Lower lobe of right lung (tissue), 2 donors: ENCODE data around the gene SAMM50. TPM values are rescaled to one million over a fixed set of nuclear protein-coding genes. Genes with fewer than 3 reads are reported as not detected.
A peak's percentile ranks its signal among the peaks of the same experiment; 100 is the strongest.

Experiments used
- ATAC-seq, 2 donors: fragments of 200-7000 bp; cut with Tn5 transposase; one replicate each; pipeline ENCODE4 v1.9.1; 2020 to 2022; ENCODE audit warnings: mild to moderate bottlenecking in 2 of 2, moderate library complexity in 2 of 2
- DNase-seq: peaks from one replicate; pipeline ENCODE4 v3.0.0-alpha.2; 2020
- H3K27ac ChIP-seq: fragments of 200-600 bp; one replicate; pipeline ENCODE4 v1.8.0; 2022
- H3K27me3 ChIP-seq: fragments of 200-600 bp; one replicate; pipeline ENCODE4 v1.8.0; 2022; ENCODE audit warnings: low read depth
- H3K36me3 ChIP-seq: fragments of 200-600 bp; one replicate; pipeline ENCODE4 v1.8.0; 2022; ENCODE audit warnings: mild to moderate bottlenecking
- H3K4me1 ChIP-seq: fragments of 200-600 bp; one replicate; pipeline ENCODE4 v1.8.0; 2022
- H3K4me3 ChIP-seq: fragments of 200-600 bp; one replicate; pipeline ENCODE4 v1.8.0; 2022; ENCODE audit warnings: mild to moderate bottlenecking
- H3K9me3 ChIP-seq: fragments of 200-600 bp; one replicate; pipeline ENCODE4 v1.8.0; 2022
- intact Hi-C: fragments of 100-400 bp; cut with DNase I; formaldehyde crosslinking; loops from one replicate; pipeline ENCODE4 v1.11.0; 2022
- total RNA-seq: library from RNA; stranded (reverse); fragmentation: NEBNext Ultra II Directional; extraction: Animal tissue kit (Norgen Biotek cat#: 25700); gene quantifications from one replicate; pipeline ENCODE4 v1.2.1, GENCODE V29; 2021
- TF ChIP-seq, protein P1 (sequence below): fragments of 200-600 bp; IDR thresholded peaks from one replicate; pipeline ENCODE4 v1.8.0; 2022; ENCODE audit warnings: antibody characterized with exemption, mild to moderate bottlenecking
- donor health status: DM: no; HTN: yes; CAD: no; lungs with severe emphysema.

The SAMM50 gene
- total RNA-seq, 1 donor from 2014 or later, result 28.5 TPM

DNA sequence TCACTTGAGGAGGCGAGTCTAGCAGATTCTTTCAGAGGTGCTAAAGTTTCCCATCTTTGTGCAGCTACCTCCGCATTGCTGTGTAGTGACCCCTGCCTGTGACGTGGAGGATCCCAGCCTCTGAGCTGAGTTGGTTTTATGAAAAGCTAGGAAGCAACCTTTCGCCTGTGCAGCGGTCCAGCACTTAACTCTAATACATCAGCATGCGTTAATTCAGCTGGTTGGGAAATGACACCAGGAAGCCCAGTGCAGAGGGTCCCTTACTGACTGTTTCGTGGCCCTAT lies 8.9 kb upstream of the SAMM50 start:
- intact Hi-C loops, result no loop called here

DNA sequence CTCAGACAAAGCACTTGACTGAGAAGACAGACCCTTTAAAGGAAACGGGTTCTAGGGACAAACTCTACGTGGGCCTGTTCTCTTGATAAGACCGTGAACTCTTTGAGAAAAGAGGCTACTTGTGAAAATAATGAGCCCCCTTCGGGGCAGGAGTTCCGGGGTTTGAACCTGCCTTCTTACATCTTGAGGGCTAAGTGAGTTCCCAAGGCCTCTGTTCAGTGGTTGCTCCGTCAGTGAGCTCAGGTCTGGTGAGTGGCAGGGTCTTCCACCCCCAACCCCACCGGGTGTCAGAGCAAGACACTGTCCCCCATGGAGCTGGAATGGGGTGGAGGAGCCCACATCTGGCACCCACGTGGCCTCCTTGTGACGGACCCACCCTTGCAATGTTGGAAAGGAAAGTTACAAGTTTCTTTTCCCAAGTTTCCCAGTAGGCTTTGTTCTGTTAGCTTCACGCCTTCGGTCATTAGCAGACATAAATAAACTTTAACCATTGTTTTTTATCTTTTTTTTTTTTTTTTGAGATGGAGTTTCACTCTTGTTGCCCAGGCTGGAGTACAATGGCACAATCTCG lies 6.3 kb upstream of the SAMM50 start:
- TF ChIP-seq, protein P1, sequence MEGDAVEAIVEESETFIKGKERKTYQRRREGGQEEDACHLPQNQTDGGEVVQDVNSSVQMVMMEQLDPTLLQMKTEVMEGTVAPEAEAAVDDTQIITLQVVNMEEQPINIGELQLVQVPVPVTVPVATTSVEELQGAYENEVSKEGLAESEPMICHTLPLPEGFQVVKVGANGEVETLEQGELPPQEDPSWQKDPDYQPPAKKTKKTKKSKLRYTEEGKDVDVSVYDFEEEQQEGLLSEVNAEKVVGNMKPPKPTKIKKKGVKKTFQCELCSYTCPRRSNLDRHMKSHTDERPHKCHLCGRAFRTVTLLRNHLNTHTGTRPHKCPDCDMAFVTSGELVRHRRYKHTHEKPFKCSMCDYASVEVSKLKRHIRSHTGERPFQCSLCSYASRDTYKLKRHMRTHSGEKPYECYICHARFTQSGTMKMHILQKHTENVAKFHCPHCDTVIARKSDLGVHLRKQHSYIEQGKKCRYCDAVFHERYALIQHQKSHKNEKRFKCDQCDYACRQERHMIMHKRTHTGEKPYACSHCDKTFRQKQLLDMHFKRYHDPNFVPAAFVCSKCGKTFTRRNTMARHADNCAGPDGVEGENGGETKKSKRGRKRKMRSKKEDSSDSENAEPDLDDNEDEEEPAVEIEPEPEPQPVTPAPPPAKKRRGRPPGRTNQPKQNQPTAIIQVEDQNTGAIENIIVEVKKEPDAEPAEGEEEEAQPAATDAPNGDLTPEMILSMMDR, result no peak
- no peaks in the 10 kb centered on the region for H3K36me3 ChIP-seq
- H3K27me3 ChIP-seq, result peaks cover 7% of the 10 kb centered on the region
- H3K4me1 ChIP-seq, result no peaks in the 10 kb centered on the region
- H3K4me3 ChIP-seq, result no peak overlapping the region
- ATAC-seq, result no peak
- no peak for DNase-seq
- intact Hi-C loops, result no loop called here
- H3K9me3 ChIP-seq, result no peaks in the 10 kb centered on the region
- H3K27ac ChIP-seq, result no peak overlapping the region

More for the DNA sequence above, 8.9 kb upstream of the SAMM50 start:
- Histone ChIP-seq H3K4me1 (no peaks in the 10 kb centered on the region), H3K27ac (no peak overlapping the region), H3K9me3 (peaks cover 5% of the 10 kb centered on the region), H3K4me3 (no peak overlapping the region), H3K36me3 (no peaks in the 10 kb centered on the region), H3K27me3 (peaks cover 7% of the 10 kb centered on the region)
- DNase-seq (no peak), ATAC-seq (no peak)
- TF ChIP-seq, protein P1, result no peak

DNA sequence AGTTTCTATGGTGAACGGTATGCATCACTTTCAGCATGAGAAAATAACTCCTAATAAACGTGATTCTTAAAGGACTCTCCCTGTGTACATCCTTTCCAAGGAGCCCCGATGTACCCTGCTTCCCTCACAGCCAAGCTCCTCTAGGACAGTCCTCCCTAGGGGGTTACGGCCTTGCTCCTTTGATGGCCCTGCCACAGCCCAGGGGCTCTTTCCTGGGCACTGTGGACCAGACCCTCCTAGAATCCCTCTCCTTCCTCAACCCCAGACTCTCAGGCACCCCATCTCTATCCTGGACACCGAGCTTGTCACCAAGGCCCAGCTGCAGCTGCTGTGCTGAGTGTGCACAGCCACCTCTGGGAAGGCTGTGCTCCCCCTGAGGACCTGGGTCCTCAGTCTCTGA lies 3.9 kb upstream of the SAMM50 start:
- no peak for ATAC-seq
- peaks cover 15% of the 10 kb centered on the region for H3K4me1 ChIP-seq
- TF ChIP-seq, protein P1, result no peak
- H3K36me3 ChIP-seq, result no peaks in the 10 kb centered on the region
- H3K4me3 ChIP-seq, result no peak overlapping the region
- no peaks in the 10 kb centered on the region for H3K27me3 ChIP-seq
- intact Hi-C loops, result no loop called here
- DNase-seq, result no peak
- no peaks in the 10 kb centered on the region for H3K9me3 ChIP-seq
- H3K27ac ChIP-seq, result no peak overlapping the region

GRCh38 chr22:43951966-43952365 lies 3.3 kb upstream of the SAMM50 start:
- Histone ChIP-seq H3K4me1 (peaks cover 21% of the 10 kb centered on the region), H3K36me3 (no peaks in the 10 kb centered on the region), H3K27me3 (no peaks in the 10 kb centered on the region), H3K27ac (no peak overlapping the region), H3K9me3 (no peaks in the 10 kb centered on the region), H3K4me3 (no peak overlapping the region)
- ATAC-seq (no peak), DNase-seq (no peak)
- TF ChIP-seq, protein P1, result no peak
- intact Hi-C loops, result no loop called here

DNA sequence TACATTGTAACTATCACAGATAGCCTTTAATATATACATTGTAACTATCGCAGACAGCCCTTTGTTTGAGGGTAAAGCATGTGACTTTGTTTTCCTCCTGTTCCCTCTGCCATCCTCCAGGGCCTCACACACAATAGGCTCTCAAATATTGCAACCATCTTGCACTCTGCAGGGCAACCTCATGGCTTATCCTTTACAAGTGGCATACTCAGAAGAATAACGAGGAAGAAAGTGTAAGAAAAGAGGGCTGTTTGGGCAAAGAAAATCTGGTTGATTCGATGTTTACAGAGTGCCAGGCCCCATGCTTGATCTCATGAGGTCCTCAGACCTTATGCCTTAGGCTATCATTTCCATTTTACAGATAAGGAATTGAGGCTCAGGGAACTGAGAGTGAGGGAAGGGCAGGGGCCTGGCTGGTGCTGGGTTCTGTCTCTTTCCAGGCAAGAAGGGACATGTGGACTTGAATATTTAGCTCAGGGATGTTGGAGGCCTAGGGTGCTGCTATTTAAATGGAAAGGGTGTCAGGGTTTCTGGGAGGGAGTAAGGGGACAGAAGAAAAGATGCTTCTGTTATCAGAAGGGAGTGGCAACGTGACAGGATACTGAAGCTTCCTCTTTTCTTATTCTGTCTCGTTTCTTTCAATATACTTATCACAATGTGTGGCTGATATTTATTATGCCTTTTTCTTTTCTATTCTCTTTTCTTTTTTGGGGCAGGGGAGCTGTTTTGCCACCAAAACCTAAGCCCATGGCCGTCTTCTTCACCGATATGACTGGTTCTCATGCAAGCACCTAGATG lies 1.1 kb upstream of the SAMM50 start:
- TF ChIP-seq, protein P1, result no peak
- Histone ChIP-seq H3K36me3 (no peaks in the 10 kb centered on the region), H3K27ac (no peak overlapping the region), H3K9me3 (no peaks in the 10 kb centered on the region), H3K27me3 (no peaks in the 10 kb centered on the region), H3K4me1 (peaks cover 31% of the 10 kb centered on the region), H3K4me3 (peak overlapping the region; percentile 79)
- ATAC-seq (no peak), DNase-seq (no peak)
- intact Hi-C loops, result no loop called here
